ENCODE results near the gene CRYL1. TPM values are rescaled to one million over a fixed set of nuclear protein-coding genes. Genes with fewer than 3 reads are reported as not detected.

The CRYL1 gene
- total RNA-seq, 1 donor from 2014 or later = 24.9 TPM

- no peak for DNase-seq
- intact Hi-C loops (cut with DNase I) = no loop called here
- no peak overlapping the region for H3K4me3 ChIP-seq
- no peak for ATAC-seq
- H3K27ac ChIP-seq = no peak overlapping the region
- H3K27me3 ChIP-seq (ENCODE audit: low read depth) = no peaks in the 10 kb centered on the region
- no peak for TF ChIP-seq CTCF (IDR thresholded peaks at IDR 0.05)
- no peaks in the 10 kb centered on the region for H3K9me3 ChIP-seq
- no peaks in the 10 kb centered on the region for H3K36me3 ChIP-seq
- peaks cover 7% of the 10 kb centered on the region for H3K4me1 ChIP-seq
These were observed 27.5 kb downstream of the CRYL1 start for GRCh38 chr13:20498129-20498528.

GRCh38 chr13:20497006-20497775 is 28.5 kb downstream of the CRYL1 start:
- Histone ChIP-seq H3K4me1 (peaks cover 7% of the 10 kb centered on the region), H3K27ac (no peak overlapping the region), H3K4me3 (no peak overlapping the region), H3K36me3 (no peaks in the 10 kb centered on the region), H3K27me3 (ENCODE audit: low read depth) (no peaks in the 10 kb centered on the region), H3K9me3 (no peaks in the 10 kb centered on the region)
- no peak for TF ChIP-seq CTCF (IDR thresholded peaks at IDR 0.05)
- no peak for DNase-seq
- intact Hi-C loops (cut with DNase I) = no loop called here
- ATAC-seq = no peak

- Histone ChIP-seq H3K27me3 (ENCODE audit: low read depth) (no peaks in the 10 kb centered on the region), H3K36me3 (no peaks in the 10 kb centered on the region), H3K9me3 (no peaks in the 10 kb centered on the region), H3K27ac (no peak overlapping the region), H3K4me3 (peak overlapping the region; percentile 23), H3K4me1 (peaks cover 7% of the 10 kb centered on the region)
- DNase-seq = no peak
- ATAC-seq = peak; percentile 91 to 93
- intact Hi-C loops (cut with DNase I) = no loop called here
- peak; percentile 96 for TF ChIP-seq CTCF (IDR thresholded peaks at IDR 0.05)
These were observed 30.3 kb downstream of the CRYL1 start for GRCh38 chr13:20495087-20496023.

GRCh38 chr13:20494656-20495055 is 31.0 kb downstream of the CRYL1 start:
- no peak overlapping the region for H3K4me3 ChIP-seq
- no peak for DNase-seq
- no peaks in the 10 kb centered on the region for H3K9me3 ChIP-seq
- peak in 1 of 2 donors; percentile 25 for ATAC-seq
- no peak overlapping the region for H3K27ac ChIP-seq
- peaks cover 7% of the 10 kb centered on the region for H3K4me1 ChIP-seq
- no peak for TF ChIP-seq CTCF (IDR thresholded peaks at IDR 0.05)
- no peaks in the 10 kb centered on the region for H3K27me3 ChIP-seq (ENCODE audit: low read depth)
- intact Hi-C loops (cut with DNase I) = no loop called here
- no peaks in the 10 kb centered on the region for H3K36me3 ChIP-seq

- Histone ChIP-seq H3K27ac (no peak overlapping the region), H3K36me3 (peaks cover 16% of the 10 kb centered on the region), H3K27me3 (ENCODE audit: low read depth) (no peaks in the 10 kb centered on the region), H3K9me3 (no peaks in the 10 kb centered on the region), H3K4me3 (no peak overlapping the region), H3K4me1 (peaks cover 7% of the 10 kb centered on the region)
- no peak for ATAC-seq
- peak; percentile 48 for TF ChIP-seq CTCF (IDR thresholded peaks at IDR 0.05)
- intact Hi-C loops (cut with DNase I) = no loop called here
- no peak for DNase-seq
These were observed 33.0 kb downstream of the CRYL1 start for GRCh38 chr13:20492641-20493040.

Measured in lower lobe of right lung (tissue), 2 donors.